Suprapubic skin (tissue), 4 donors: ENCODE measurements around the gene VSTM2A. TPM values are rescaled to one million over a fixed set of nuclear protein-coding genes. Genes with fewer than 3 reads are reported as not detected.

Source experiments
- total RNA-seq, 4 donors: library from RNA; depleted of rRNA; stranded (reverse); fragments of >200 nt; gene quantifications; one replicate each; pipeline ENCODE4 v1.1.0, GENCODE V29; 2016

The VSTM2A gene
- total RNA-seq, 4 donors from 2014 or later = 0.49 TPM; not detected in 3

Other genes starting within 250 kb of the VSTM2A start
- gene SEC61G, start 216.8 kb downstream of the VSTM2A start, total RNA-seq = 100 to 1,000 TPM in 2 of 4 donors, 10 to 100 TPM in 2; 53.3 to 117 (median 92.8) TPM